Body of pancreas (tissue), 4 donors: ENCODE results near the gene BMP7. TPM values are rescaled to one million over a fixed set of nuclear protein-coding genes. Genes with fewer than 3 reads are reported as not detected.

Source experiments
- ATAC-seq: fragments of 150-250 bp; one replicate; pipeline ENCODE4 v1.9.1; 2016
- DNase-seq, 4 donors: peaks; one replicate each; pipeline ENCODE4 v3.0.0-alpha.2; 2019
- H3K27ac ChIP-seq, 4 donors: fragments of 200-600 bp; sonication (generic); 1 replicate in 3 of 4; 2 replicates in 1 of 4; pipeline versions ENCODE4 v1.5.1 to v1.6.1; 2016 to 2019; ENCODE audit warnings: mild to moderate bottlenecking in 1 of 4, mixed read lengths in 1 of 4, moderate library complexity in 1 of 4
- H3K27me3 ChIP-seq, 2 donors: fragments of 200-600 bp; sonication (generic); one replicate each; pipeline ENCODE4 v1.6.0; 2016; ENCODE audit warnings: mild to moderate bottlenecking in 1 of 2
- H3K36me3 ChIP-seq, 2 donors: fragments of 200-600 bp; sonication (generic); replicated peaks in 1 of 2; 2 replicates each; pipeline ENCODE4 v1.5.1; 2016; ENCODE audit warnings: low read depth in 2 of 2; ENCODE audit not compliant: insufficient read depth in 1 of 2
- H3K4me1 ChIP-seq: fragments of 200-600 bp; sonication (generic); one replicate; pipeline ENCODE4 v1.6.0; 2016
- H3K4me3 ChIP-seq, 2 donors: fragments of 200-600 bp; sonication (generic); 1 replicate in 1 of 2; 2 replicates in 1 of 2; pipeline ENCODE4 v1.5.1; 2016 to 2019
- H3K9me3 ChIP-seq, 3 donors: fragments of 200-600 bp; sonication (generic); 1 replicate in 2 of 3; 2 replicates in 1 of 3; pipeline ENCODE4 v1.5.1; 2016
- CTCF ChIP-seq, 7 experiments: fragments of 450-650 bp in 4 of 7; fragments of 200-600 bp in 3 of 7; sonication (generic) in 3 of 7; IDR thresholded peaks; one replicate each; pipeline ENCODE4 v1.5.1; 2016 to 2019; ENCODE audit warnings: antibody characterized with exemption in 7 of 7
- POLR2A ChIP-seq, 3 donors: fragments of 450-650 bp; IDR thresholded peaks; one replicate each; pipeline ENCODE4 v1.6.1; 2016; ENCODE audit warnings: antibody characterized with exemption in 3 of 3, mild to moderate bottlenecking in 2 of 3
- WGBS, 2 donors: methylation state at CpG; one replicate each; pipeline ENCODE4 v1.1.5; 2017; 5-methylcytosine and 5-hydroxymethylcytosine counted together
- intact Hi-C: fragments of 100-400 bp; cut with DNase I; formaldehyde crosslinking; loops from one replicate; pipeline ENCODE4 v1.15.1; 2023
- total RNA-seq, 2 donors: library from RNA; depleted of rRNA; stranded (reverse); fragments of >200 nt; gene quantifications; one replicate each; pipeline ENCODE4 v1.1.0, GENCODE V29; 2016

Gene BMP7
- total RNA-seq, 2 donors from 2014 or later: 4.2 TPM; not detected in 1

GRCh38 chr20:57250607-57251343 lies 15.7 kb downstream of the BMP7 start:
- no peaks in the 10 kb centered on the region for H3K36me3 ChIP-seq
- H3K4me3 ChIP-seq: no peak overlapping the region
- intact Hi-C loops: no loop called here
- no peaks in the 10 kb centered on the region for H3K4me1 ChIP-seq
- TF ChIP-seq POLR2A (IDR thresholded peaks at IDR 0.05): no peak
- TF ChIP-seq CTCF (IDR thresholded peaks at IDR 0.05): no peak
- no peak overlapping the region for H3K27ac ChIP-seq
- H3K27me3 ChIP-seq: no peaks in the 10 kb centered on the region
- ATAC-seq (no peak), DNase-seq (no peak)
- WGBS, 2 donors: 59 to 73% methylated on average over 13 to 15 of the region's 15 CpGs
- H3K9me3 ChIP-seq: no peaks in the 10 kb centered on the region

GRCh38 chr20:57249772-57250171 lies 16.7 kb downstream of the BMP7 start:
- Histone ChIP-seq H3K27me3 (no peaks in the 10 kb centered on the region), H3K9me3 (no peaks in the 10 kb centered on the region), H3K27ac (no peak overlapping the region), H3K4me1 (no peaks in the 10 kb centered on the region), H3K4me3 (no peak overlapping the region), H3K36me3 (no peaks in the 10 kb centered on the region)
- no peak for ATAC-seq
- TF ChIP-seq POLR2A (IDR thresholded peaks at IDR 0.05): no peak
- no peak for TF ChIP-seq CTCF (IDR thresholded peaks at IDR 0.05)
- no peak for DNase-seq
- intact Hi-C loops: no loop called here
- 92 to 95% methylated on average over 3 of the region's 3 CpGs for WGBS, 2 donors

GRCh38 chr20:57249073-57249472 lies 17.4 kb downstream of the BMP7 start:
- H3K36me3 ChIP-seq: no peaks in the 10 kb centered on the region
- intact Hi-C loops: no loop called here
- TF ChIP-seq CTCF (IDR thresholded peaks at IDR 0.05) (no peak), POLR2A (IDR thresholded peaks at IDR 0.05) (no peak)
- DNase-seq: no peak
- no peak overlapping the region for H3K4me3 ChIP-seq
- H3K27me3 ChIP-seq: no peaks in the 10 kb centered on the region
- no peak for ATAC-seq
- 84 to 87% methylated on average over 5 of the region's 5 CpGs for WGBS, 2 donors
- H3K4me1 ChIP-seq: no peaks in the 10 kb centered on the region
- no peaks in the 10 kb centered on the region for H3K9me3 ChIP-seq
- H3K27ac ChIP-seq: no peak overlapping the region

- no peaks in the 10 kb centered on the region for H3K27me3 ChIP-seq
- ATAC-seq (no peak), DNase-seq (no peak)
- no peaks in the 10 kb centered on the region for H3K36me3 ChIP-seq
- TF ChIP-seq CTCF (IDR thresholded peaks at IDR 0.05): no peak
- TF ChIP-seq POLR2A (IDR thresholded peaks at IDR 0.05): no peak
- intact Hi-C loops: no loop called here
- no peak overlapping the region for H3K27ac ChIP-seq
- 54 to 57% methylated on average over 4 of the region's 4 CpGs for WGBS, 2 donors
- no peaks in the 10 kb centered on the region for H3K4me1 ChIP-seq
- no peak overlapping the region for H3K4me3 ChIP-seq
- H3K9me3 ChIP-seq: no peaks in the 10 kb centered on the region
Measured at GRCh38 chr20:57248132-57248797, 18.2 kb downstream of the BMP7 start.
